T-helper 1 cell treated with Interleukin-12 subunit alpha and Interleukin-12 subunit beta and Interleukin-4 antibody, amounts not matched to agents 30 ng/mL and 1 ng/mL, for 36 hours (primary cell): ENCODE data around the gene PRTG. TPM values are rescaled to one million over a fixed set of nuclear protein-coding genes. Genes with fewer than 3 reads are reported as not detected.

Experiments
- intact Hi-C: fragments of 100-400 bp; cut with micrococcal nuclease; formaldehyde crosslinking; loops from one replicate; pipeline ENCODE4 v1.15.1; 2024
- total RNA-seq: library from RNA; stranded (reverse); gene quantifications from 2 replicates; pipeline ENCODE4 v1.2.3, GENCODE V29; 2022

The PRTG gene
- total RNA-seq, 1 donor from 2014 or later, result not detected

GRCh38 chr15:55562601-55563000 lies 180.4 kb downstream of the PRTG start:
- intact Hi-C loops, result no loop called here

Other genes starting within 250 kb of the PRTG start
- not detected in 2 replicates for gene DNAAF4, start 234.9 kb downstream of the PRTG start, total RNA-seq
- not detected in 2 replicates for gene PYGO1, start 154.8 kb downstream of the PRTG start, total RNA-seq